ENCODE results near the gene CRELD2.

Gene CRELD2

GRCh38 chr22:49954991-49955580 is 36.7 kb downstream of the CRELD2 start:
- H3K4me3 ChIP-seq (ENCODE audit: low read depth, low read length): no peak overlapping the region
- TF ChIP-seq CTCF (IDR thresholded peaks at IDR 0.05; ENCODE audit: insufficient read depth, low read depth, low read length, missing control alignments): no peak
- no peak for DNase-seq (ENCODE audit: low read depth)

GRCh38 chr22:49955581-49956417 is 37.4 kb downstream of the CRELD2 start:
- no peak overlapping the region for H3K4me3 ChIP-seq (ENCODE audit: low read depth, low read length)
- TF ChIP-seq CTCF (IDR thresholded peaks at IDR 0.05; ENCODE audit: insufficient read depth, low read depth, low read length, missing control alignments): no peak
- DNase-seq (ENCODE audit: low read depth): no peak

GRCh38 chr22:49956418-49956770 is 38.0 kb downstream of the CRELD2 start:
- TF ChIP-seq CTCF (IDR thresholded peaks at IDR 0.05; ENCODE audit: insufficient read depth, low read depth, low read length, missing control alignments): no peak
- no peak for DNase-seq (ENCODE audit: low read depth)
- no peak overlapping the region for H3K4me3 ChIP-seq (ENCODE audit: low read depth, low read length)

GRCh38 chr22:49956914-49957825 is 38.7 kb downstream of the CRELD2 start:
- TF ChIP-seq CTCF (IDR thresholded peaks at IDR 0.05; ENCODE audit: insufficient read depth, low read depth, low read length, missing control alignments): no peak
- DNase-seq (ENCODE audit: low read depth): no peak
- H3K4me3 ChIP-seq (ENCODE audit: low read depth, low read length): no peak overlapping the region

GRCh38 chr22:49957826-49958365 is 39.5 kb downstream of the CRELD2 start:
- no peak for DNase-seq (ENCODE audit: low read depth)
- no peak overlapping the region for H3K4me3 ChIP-seq (ENCODE audit: low read depth, low read length)
- no peak for TF ChIP-seq CTCF (IDR thresholded peaks at IDR 0.05; ENCODE audit: insufficient read depth, low read depth, low read length, missing control alignments)

GRCh38 chr22:49958366-49958921 is 40.0 kb downstream of the CRELD2 start:
- DNase-seq (ENCODE audit: low read depth): no peak
- no peak for TF ChIP-seq CTCF (IDR thresholded peaks at IDR 0.05; ENCODE audit: insufficient read depth, low read depth, low read length, missing control alignments)
- no peak overlapping the region for H3K4me3 ChIP-seq (ENCODE audit: low read depth, low read length)

All from GM12865 (cell line).